Measurements from ENCODE around the gene KISS1. TPM values are rescaled to one million over a fixed set of nuclear protein-coding genes. Genes with fewer than 3 reads are reported as not detected.

The KISS1 gene
- total RNA-seq, 2 experiments from 2014 or later: not detected

GRCh38 chr1:204205486-204205885 lies 9.2 kb upstream of the KISS1 start:
- Mint-ChIP-seq H3K27ac (no peak overlapping the region), H3K4me3 (no peak overlapping the region), H3K27me3 (peaks cover 32% of the 10 kb centered on the region), H3K4me1 (peaks cover 4% of the 10 kb centered on the region), H3K9me3 (no peaks in the 10 kb centered on the region), H3K36me3 (no peaks in the 10 kb centered on the region)
- no peak for DNase-seq

GRCh38 chr1:204204944-204205343 lies 8.7 kb upstream of the KISS1 start:
- Mint-ChIP-seq H3K4me3 (no peak overlapping the region), H3K27ac (no peak overlapping the region), H3K9me3 (no peaks in the 10 kb centered on the region), H3K36me3 (no peaks in the 10 kb centered on the region), H3K27me3 (peaks cover 32% of the 10 kb centered on the region), H3K4me1 (peaks cover 4% of the 10 kb centered on the region)
- no peak for DNase-seq

GRCh38 chr1:204203206-204203767 lies 7.0 kb upstream of the KISS1 start:
- no peak for DNase-seq
- no peak overlapping the region for H3K4me3 Mint-ChIP-seq
- H3K27me3 Mint-ChIP-seq: peaks cover 32% of the 10 kb centered on the region
- no peak overlapping the region for H3K27ac Mint-ChIP-seq
- H3K9me3 Mint-ChIP-seq: no peaks in the 10 kb centered on the region
- no peaks in the 10 kb centered on the region for H3K36me3 Mint-ChIP-seq
- peaks cover 4% of the 10 kb centered on the region for H3K4me1 Mint-ChIP-seq

GRCh38 chr1:204202481-204202880 lies 6.2 kb upstream of the KISS1 start:
- Mint-ChIP-seq H3K9me3 (no peaks in the 10 kb centered on the region), H3K36me3 (no peaks in the 10 kb centered on the region), H3K27ac (no peak overlapping the region), H3K4me3 (no peak overlapping the region), H3K4me1 (peaks cover 4% of the 10 kb centered on the region), H3K27me3 (peaks cover 28% of the 10 kb centered on the region)
- DNase-seq: no peak

GRCh38 chr1:204201348-204202040 lies 5.2 kb upstream of the KISS1 start:
- Mint-ChIP-seq H3K27ac (no peak overlapping the region), H3K4me3 (no peak overlapping the region), H3K36me3 (no peaks in the 10 kb centered on the region), H3K4me1 (peaks cover 4% of the 10 kb centered on the region), H3K27me3 (peaks cover 23% of the 10 kb centered on the region), H3K9me3 (no peaks in the 10 kb centered on the region)
- DNase-seq: no peak

- Mint-ChIP-seq H3K27ac (no peak overlapping the region), H3K4me1 (peaks cover 2% of the 10 kb centered on the region), H3K4me3 (no peak overlapping the region), H3K36me3 (no peaks in the 10 kb centered on the region), H3K9me3 (no peaks in the 10 kb centered on the region), H3K27me3 (peaks cover 11% of the 10 kb centered on the region)
- DNase-seq: no peak
These were observed 3.3 kb upstream of the KISS1 start for GRCh38 chr1:204199579-204199978.

- H3K36me3 Mint-ChIP-seq: no peaks in the 10 kb centered on the region
- no peaks in the 10 kb centered on the region for H3K9me3 Mint-ChIP-seq
- no peak overlapping the region for H3K4me3 Mint-ChIP-seq
- peaks cover 4% of the 10 kb centered on the region for H3K4me1 Mint-ChIP-seq
- no peak overlapping the region for H3K27ac Mint-ChIP-seq
- H3K27me3 Mint-ChIP-seq: peaks cover 2% of the 10 kb centered on the region
- no peak for DNase-seq
These were observed 2.4 kb upstream of the KISS1 start for GRCh38 chr1:204198348-204199340.

GRCh38 chr1:204197068-204197467 lies 777 bp upstream of the KISS1 start:
- no peak overlapping the region for H3K4me3 Mint-ChIP-seq
- no peaks in the 10 kb centered on the region for H3K36me3 Mint-ChIP-seq
- H3K9me3 Mint-ChIP-seq: no peaks in the 10 kb centered on the region
- H3K4me1 Mint-ChIP-seq: peaks cover 4% of the 10 kb centered on the region
- no peak for DNase-seq
- peaks cover 5% of the 10 kb centered on the region for H3K27me3 Mint-ChIP-seq
- H3K27ac Mint-ChIP-seq: no peak overlapping the region

GRCh38 chr1:204194771-204195170 lies 1.5 kb downstream of the KISS1 start:
- H3K27me3 Mint-ChIP-seq: peaks cover 19% of the 10 kb centered on the region
- DNase-seq: no peak

GRCh38 chr1:204194080-204194479 lies 2.2 kb downstream of the KISS1 start:
- H3K36me3 Mint-ChIP-seq: no peaks in the 10 kb centered on the region
- H3K4me3 Mint-ChIP-seq: no peak overlapping the region
- H3K27me3 Mint-ChIP-seq: peaks cover 26% of the 10 kb centered on the region
- DNase-seq: no peak
- H3K4me1 Mint-ChIP-seq: peaks cover 16% of the 10 kb centered on the region
- no peaks in the 10 kb centered on the region for H3K9me3 Mint-ChIP-seq
- no peak overlapping the region for H3K27ac Mint-ChIP-seq

More at GRCh38 chr1:204194771-204195170, 1.5 kb downstream of the KISS1 start:
- H3K27ac Mint-ChIP-seq: no peak overlapping the region
- no peaks in the 10 kb centered on the region for H3K36me3 Mint-ChIP-seq
- no peak overlapping the region for H3K4me3 Mint-ChIP-seq
- no peaks in the 10 kb centered on the region for H3K9me3 Mint-ChIP-seq
- peaks cover 10% of the 10 kb centered on the region for H3K4me1 Mint-ChIP-seq

GRCh38 chr1:204192589-204193352 lies 3.5 kb downstream of the KISS1 start:
- H3K36me3 Mint-ChIP-seq: no peaks in the 10 kb centered on the region
- H3K4me3 Mint-ChIP-seq: no peak overlapping the region
- peaks cover 21% of the 10 kb centered on the region for H3K4me1 Mint-ChIP-seq
- peaks cover 38% of the 10 kb centered on the region for H3K27me3 Mint-ChIP-seq
- no peak overlapping the region for H3K27ac Mint-ChIP-seq
- no peak for DNase-seq
- H3K9me3 Mint-ChIP-seq: no peaks in the 10 kb centered on the region

- H3K36me3 Mint-ChIP-seq: no peaks in the 10 kb centered on the region
- peaks cover 21% of the 10 kb centered on the region for H3K4me1 Mint-ChIP-seq
- no peaks in the 10 kb centered on the region for H3K9me3 Mint-ChIP-seq
- peaks cover 45% of the 10 kb centered on the region for H3K27me3 Mint-ChIP-seq
- H3K27ac Mint-ChIP-seq: no peak overlapping the region
- no peak for DNase-seq
- H3K4me3 Mint-ChIP-seq: no peak overlapping the region
These were observed 4.2 kb downstream of the KISS1 start for GRCh38 chr1:204192046-204192445.

GRCh38 chr1:204191456-204191855 lies 4.8 kb downstream of the KISS1 start:
- no peaks in the 10 kb centered on the region for H3K36me3 Mint-ChIP-seq
- H3K27me3 Mint-ChIP-seq: peaks cover 51% of the 10 kb centered on the region
- H3K4me1 Mint-ChIP-seq: peaks cover 21% of the 10 kb centered on the region
- H3K4me3 Mint-ChIP-seq: no peak overlapping the region
- no peaks in the 10 kb centered on the region for H3K9me3 Mint-ChIP-seq
- no peak overlapping the region for H3K27ac Mint-ChIP-seq
- no peak for DNase-seq

GRCh38 chr1:204190212-204191211 lies 5.8 kb downstream of the KISS1 start:
- Mint-ChIP-seq H3K36me3 (no peaks in the 10 kb centered on the region), H3K4me3 (peak overlapping the region; percentile 44), H3K9me3 (no peaks in the 10 kb centered on the region), H3K4me1 (peaks cover 21% of the 10 kb centered on the region), H3K27ac (no peak overlapping the region), H3K27me3 (peaks cover 56% of the 10 kb centered on the region)
- DNase-seq: peak; percentile 38

Data from activated naive CD8-positive, alpha-beta T cell treated with anti-CD3 and anti-CD28 coated beads for 36 hours (primary cell).